IPS DF 6.9 (cell line): ENCODE data around the gene AMMECR1.

Experiments
- DNase-seq: peaks from one replicate; pipeline ENCODE4 v3.0.0-alpha.2; 2013; ENCODE audit warnings: low read depth, low spot score
- H3K27ac ChIP-seq: one replicate; pipeline ENCODE4 v1.5.1; 2013; ENCODE audit warnings: low read length, control low read depth
- H3K27me3 ChIP-seq: 2 replicates; pipeline ENCODE4 v1.6.1; 2013; ENCODE audit warnings: mild to moderate bottlenecking, low read length; ENCODE audit not compliant: control insufficient read depth, insufficient read depth
- H3K36me3 ChIP-seq: 2 replicates; pipeline ENCODE4 v1.6.1; 2013; ENCODE audit warnings: low read length; ENCODE audit not compliant: control insufficient read depth, insufficient read depth
- H3K4me1 ChIP-seq: 2 replicates; pipeline ENCODE4 v1.6.1; 2013; ENCODE audit warnings: low read length; ENCODE audit not compliant: control insufficient read depth, insufficient read depth
- H3K4me3 ChIP-seq: 2 replicates; pipeline ENCODE4 v1.5.1; 2013; ENCODE audit warnings: mild to moderate bottlenecking, low read length
- H3K9me3 ChIP-seq: 2 replicates; pipeline ENCODE4 v1.6.1; 2013; ENCODE audit warnings: low read length, inconsistent platforms; ENCODE audit not compliant: control insufficient read depth, insufficient read depth
- WGBS: extraction: QIAGEN DNeasy Blood & Tissue Kit; methylation state at CpG from one replicate; pipeline ENCODE4 v1.1.7; 2013; ENCODE audit warnings: mixed read lengths, missing lambda C conversion rate; ENCODE audit not compliant: insufficient read length, insufficient coverage; 5-methylcytosine and 5-hydroxymethylcytosine counted together

The AMMECR1 gene

DNA sequence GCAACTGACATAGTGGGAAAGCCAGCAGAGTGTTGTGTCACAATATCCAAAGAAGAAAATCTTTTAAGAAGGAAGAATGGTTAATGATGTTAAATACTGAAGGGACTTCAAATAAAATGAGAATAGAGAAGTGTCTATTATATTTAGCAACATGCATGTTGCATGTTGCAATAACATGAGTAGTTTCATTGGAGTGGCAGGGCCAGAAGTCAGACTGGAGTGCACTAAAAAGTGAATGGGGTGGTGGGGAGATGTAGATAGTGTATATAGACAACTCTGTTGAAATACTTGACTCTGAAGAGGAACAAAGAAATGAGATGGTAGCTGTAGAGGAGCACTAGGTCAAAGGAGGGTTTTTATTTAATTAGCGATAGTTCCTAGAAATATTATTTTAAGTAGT, 9.5 kb upstream of the AMMECR1 start:
- H3K36me3 ChIP-seq: no peaks in the 10 kb centered on the region
- no peaks in the 10 kb centered on the region for H3K4me1 ChIP-seq
- no peak overlapping the region for H3K27ac ChIP-seq
- no CpG with 5 or more reads among the region's 1 CpG for WGBS
- DNase-seq: no peak
- H3K4me3 ChIP-seq: no peak overlapping the region
- no peaks in the 10 kb centered on the region for H3K9me3 ChIP-seq
- H3K27me3 ChIP-seq: no peaks in the 10 kb centered on the region

DNA sequence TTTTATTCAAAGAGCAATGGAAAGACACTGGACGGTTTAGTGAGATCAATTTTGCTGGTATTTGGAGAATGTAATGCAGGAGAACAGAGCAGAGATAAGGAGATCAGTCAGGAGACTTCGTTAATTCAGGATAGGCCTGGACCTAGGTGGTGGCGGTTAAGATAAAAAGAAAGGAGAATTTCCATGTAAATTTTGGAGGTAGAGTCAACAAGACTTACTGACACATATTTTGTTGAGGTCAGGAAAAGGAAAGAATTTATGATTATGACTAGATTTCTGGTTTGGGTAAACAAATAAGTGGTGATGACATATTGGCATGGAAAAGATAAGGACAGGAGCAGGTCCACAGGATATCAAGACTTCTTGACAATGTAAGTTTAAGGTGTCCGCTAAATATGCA, 8.8 kb upstream of the AMMECR1 start:
- no CpG with 5 or more reads among the region's 4 CpGs for WGBS
- H3K36me3 ChIP-seq: no peaks in the 10 kb centered on the region
- H3K9me3 ChIP-seq: no peaks in the 10 kb centered on the region
- H3K27me3 ChIP-seq: no peaks in the 10 kb centered on the region
- no peak overlapping the region for H3K27ac ChIP-seq
- no peaks in the 10 kb centered on the region for H3K4me1 ChIP-seq
- no peak overlapping the region for H3K4me3 ChIP-seq
- no peak for DNase-seq

DNA sequence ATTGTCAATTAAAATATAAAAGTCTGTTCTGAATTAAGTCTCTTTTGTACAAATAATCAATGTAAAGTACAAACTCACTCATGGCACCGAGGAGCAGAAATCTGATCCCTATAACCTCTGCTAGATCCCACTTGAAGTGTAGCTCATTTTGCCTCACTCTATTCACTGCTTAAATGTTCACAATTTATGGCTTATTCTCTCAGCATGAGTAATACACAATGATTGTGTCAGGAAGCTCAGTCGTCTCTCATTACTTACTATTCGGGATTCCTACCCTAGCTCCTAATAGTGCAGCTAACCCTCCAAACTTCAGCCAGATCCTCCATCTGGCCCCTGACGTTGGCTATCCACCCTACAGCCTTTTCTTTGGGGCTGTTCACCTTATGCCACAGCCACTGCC, 4.7 kb upstream of the AMMECR1 start:
- H3K4me1 ChIP-seq: no peaks in the 10 kb centered on the region
- H3K36me3 ChIP-seq: no peaks in the 10 kb centered on the region
- H3K27me3 ChIP-seq: no peaks in the 10 kb centered on the region
- H3K9me3 ChIP-seq: no peaks in the 10 kb centered on the region
- DNase-seq: no peak
- no CpG with 5 or more reads among the region's 4 CpGs for WGBS
- H3K27ac ChIP-seq: no peak overlapping the region
- H3K4me3 ChIP-seq: no peak overlapping the region

DNA sequence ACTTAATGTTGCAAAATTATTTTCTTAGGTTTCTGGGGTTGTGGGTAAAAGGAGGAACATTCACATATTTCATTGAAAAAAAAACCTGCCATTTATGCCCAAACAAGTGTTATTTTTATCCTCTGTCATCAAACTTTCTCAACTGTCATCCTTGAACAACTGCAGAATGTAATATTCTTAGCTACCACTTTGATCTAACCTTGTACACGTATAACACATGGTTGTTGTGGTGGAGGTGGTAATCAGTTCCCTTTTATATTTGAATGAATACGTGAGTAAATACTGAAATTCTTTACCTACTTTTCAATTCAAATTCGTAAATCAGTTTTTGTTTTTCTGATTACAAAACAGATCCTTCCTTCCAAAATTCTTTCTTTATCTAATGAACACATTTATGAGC, 3.8 kb upstream of the AMMECR1 start:
- Histone ChIP-seq H3K4me1 (no peaks in the 10 kb centered on the region), H3K9me3 (no peaks in the 10 kb centered on the region), H3K36me3 (no peaks in the 10 kb centered on the region), H3K27me3 (no peaks in the 10 kb centered on the region), H3K4me3 (no peak overlapping the region), H3K27ac (no peak overlapping the region)
- DNase-seq: no peak
- no CpG with 5 or more reads among the region's 3 CpGs for WGBS

DNA sequence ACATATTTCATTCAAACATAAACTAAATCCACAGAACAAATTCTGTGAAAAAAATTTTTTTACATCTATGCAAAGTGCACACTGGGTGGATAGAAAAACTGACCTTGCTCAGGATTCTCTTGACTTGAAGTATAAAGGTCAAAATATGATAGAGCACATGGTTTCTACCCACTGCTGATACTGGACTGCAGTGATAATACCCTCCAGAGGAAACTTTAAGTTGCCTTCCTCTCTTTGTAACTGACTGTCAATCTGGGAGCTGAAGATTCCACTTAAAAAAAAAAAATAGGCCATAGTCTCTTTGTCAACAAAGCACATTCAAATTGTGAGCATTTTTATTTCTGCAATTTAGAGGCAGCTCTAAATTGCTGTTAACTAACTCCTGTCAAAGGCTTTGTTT, 3.2 kb upstream of the AMMECR1 start:
- Histone ChIP-seq H3K4me1 (no peaks in the 10 kb centered on the region), H3K27me3 (no peaks in the 10 kb centered on the region), H3K4me3 (no peak overlapping the region), H3K9me3 (no peaks in the 10 kb centered on the region), H3K27ac (no peak overlapping the region), H3K36me3 (no peaks in the 10 kb centered on the region)
- no peak for DNase-seq

DNA sequence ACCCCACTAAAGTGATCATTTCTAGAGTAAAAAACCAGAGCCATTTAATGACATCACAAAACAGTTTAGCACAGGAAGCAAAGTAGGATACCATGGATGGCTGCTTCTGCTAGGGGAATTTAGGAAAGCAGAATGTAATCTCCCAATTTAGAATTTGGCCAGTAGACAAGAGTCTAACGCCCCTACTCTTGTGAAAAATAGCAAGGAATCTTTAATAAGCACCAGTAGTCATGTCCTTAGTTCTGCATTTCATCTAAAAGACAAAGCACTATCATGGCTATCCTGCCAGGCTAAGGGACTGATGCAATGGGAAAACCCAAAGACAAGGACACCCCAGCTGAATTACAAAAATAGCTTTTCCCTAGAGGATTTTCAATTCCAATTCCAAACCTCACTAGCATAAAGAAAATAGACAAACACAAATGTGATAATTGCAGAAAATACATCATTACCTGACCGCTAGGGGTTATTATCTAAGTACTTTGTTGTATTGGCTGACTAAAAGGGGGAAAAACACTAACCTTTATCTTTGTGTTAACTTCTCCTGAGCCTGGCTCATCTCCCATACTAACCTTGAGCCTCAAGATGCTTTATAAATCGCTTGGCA, 2.6 kb upstream of the AMMECR1 start:
- no CpG with 5 or more reads among the region's 3 CpGs for WGBS
- no peak overlapping the region for H3K4me3 ChIP-seq
- no peak for DNase-seq

DNA sequence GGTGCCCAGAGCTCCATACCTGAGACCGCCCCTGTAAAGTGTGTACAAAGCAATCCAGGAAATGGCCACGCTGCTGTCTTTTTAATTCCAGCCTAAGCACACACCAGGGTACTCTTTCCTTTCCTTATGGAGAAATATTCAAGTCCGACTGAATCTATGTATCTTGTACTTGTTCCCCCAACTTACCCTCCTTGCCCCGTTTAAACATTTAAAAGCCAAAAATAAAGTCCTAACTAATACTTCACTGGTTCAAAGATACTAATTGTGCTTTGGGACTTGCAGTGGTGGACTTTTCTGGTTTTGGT, 731 bp upstream of the AMMECR1 start:
- Histone ChIP-seq H3K27ac (no peak overlapping the region), H3K4me1 (no peaks in the 10 kb centered on the region), H3K4me3 (peak overlapping the region; percentile 26; the same call in 1 of the 2 replicates), H3K27me3 (no peaks in the 10 kb centered on the region), H3K36me3 (no peaks in the 10 kb centered on the region), H3K9me3 (no peaks in the 10 kb centered on the region)
- no CpG with 5 or more reads among the region's 4 CpGs for WGBS
- no peak for DNase-seq

More for the DNA sequence above, 2.6 kb upstream of the AMMECR1 start:
- Histone ChIP-seq H3K36me3 (no peaks in the 10 kb centered on the region), H3K27me3 (no peaks in the 10 kb centered on the region), H3K9me3 (no peaks in the 10 kb centered on the region), H3K27ac (no peak overlapping the region), H3K4me1 (no peaks in the 10 kb centered on the region)

DNA sequence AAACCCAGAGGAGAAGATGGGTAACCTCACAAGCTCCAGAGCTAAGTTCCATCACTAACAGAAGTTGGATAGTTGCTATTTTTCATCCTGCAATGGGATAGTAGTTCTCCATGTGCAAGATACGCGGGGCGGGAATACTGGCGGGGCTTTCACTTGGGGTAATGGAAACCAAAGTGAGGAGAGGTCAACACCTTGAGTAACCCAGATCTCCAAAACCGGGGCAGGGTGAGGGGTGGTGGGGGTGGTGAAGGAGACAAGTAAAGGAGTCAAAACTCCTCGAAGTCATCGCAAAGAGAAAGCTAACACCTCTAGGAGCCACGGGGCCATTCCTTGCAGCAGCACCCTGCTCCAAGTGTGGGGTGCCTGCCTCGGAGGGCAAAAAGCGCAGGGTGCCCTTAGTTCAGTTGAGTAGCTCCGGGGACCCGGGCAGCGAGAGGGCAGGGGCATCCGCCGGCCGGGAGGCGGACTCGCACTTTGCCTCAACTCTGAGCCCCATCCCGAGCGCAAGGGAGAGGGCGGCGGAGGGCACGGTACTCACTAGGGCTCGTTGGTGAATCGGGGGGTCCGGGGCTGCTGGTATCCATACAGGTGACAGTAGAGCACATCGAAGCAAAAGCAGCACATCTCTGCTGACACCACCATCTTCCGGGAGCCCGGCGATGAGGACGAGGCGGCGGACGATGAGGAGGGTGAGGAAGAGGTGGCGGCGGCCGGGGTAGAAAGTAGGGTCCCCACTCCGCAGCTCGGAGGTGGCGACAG, 645 bp downstream of the AMMECR1 start:
- no peaks in the 10 kb centered on the region for H3K36me3 ChIP-seq
- no peaks in the 10 kb centered on the region for H3K27me3 ChIP-seq
- no peaks in the 10 kb centered on the region for H3K9me3 ChIP-seq
- WGBS: no CpG with 5 or more reads among the region's 40 CpGs
- H3K4me1 ChIP-seq: no peaks in the 10 kb centered on the region
- no peak overlapping the region for H3K27ac ChIP-seq
- H3K4me3 ChIP-seq: peak overlapping the region; percentile 91; the same call in 1 of the 2 replicates
- no peak for DNase-seq

DNA sequence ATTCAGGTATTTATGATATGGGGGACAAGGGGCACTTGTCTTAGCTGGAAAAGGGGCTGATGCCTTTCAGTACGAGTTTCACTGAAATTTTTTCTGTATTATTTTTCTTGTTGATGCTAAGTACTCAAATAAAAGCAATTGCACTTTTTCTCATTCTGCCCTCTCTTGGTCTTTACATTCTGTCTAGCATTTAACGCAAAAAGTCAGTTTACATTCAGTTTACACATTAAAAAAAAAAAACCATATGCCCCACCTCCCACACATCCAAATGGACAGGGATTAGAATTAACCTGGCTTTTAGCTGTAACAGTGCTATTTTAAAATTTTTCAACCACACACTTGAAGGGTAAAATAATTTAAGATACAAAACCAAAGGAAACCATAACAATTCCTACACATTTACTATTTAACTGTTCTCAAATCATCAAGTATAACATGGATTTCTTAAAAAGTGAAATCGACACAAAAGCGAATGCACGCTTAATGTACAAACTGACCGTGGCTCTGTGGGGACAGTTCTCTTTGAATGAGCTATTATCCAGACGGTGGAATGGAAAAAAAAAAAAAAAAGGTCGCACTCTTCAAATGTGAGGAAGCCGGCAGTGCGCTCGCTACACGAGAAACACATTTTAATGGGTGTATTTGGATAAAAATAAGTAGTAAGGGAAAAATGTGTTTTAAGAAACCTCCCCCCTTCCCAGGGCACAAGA, 1.4 kb downstream of the AMMECR1 start:
- DNase-seq: no peak
- Histone ChIP-seq H3K4me1 (no peaks in the 10 kb centered on the region), H3K27ac (no peak overlapping the region), H3K9me3 (no peaks in the 10 kb centered on the region), H3K4me3 (peak overlapping the region; percentile 91; the same call in 1 of the 2 replicates), H3K27me3 (no peaks in the 10 kb centered on the region), H3K36me3 (no peaks in the 10 kb centered on the region)
- WGBS: no CpG with 5 or more reads among the region's 12 CpGs

DNA sequence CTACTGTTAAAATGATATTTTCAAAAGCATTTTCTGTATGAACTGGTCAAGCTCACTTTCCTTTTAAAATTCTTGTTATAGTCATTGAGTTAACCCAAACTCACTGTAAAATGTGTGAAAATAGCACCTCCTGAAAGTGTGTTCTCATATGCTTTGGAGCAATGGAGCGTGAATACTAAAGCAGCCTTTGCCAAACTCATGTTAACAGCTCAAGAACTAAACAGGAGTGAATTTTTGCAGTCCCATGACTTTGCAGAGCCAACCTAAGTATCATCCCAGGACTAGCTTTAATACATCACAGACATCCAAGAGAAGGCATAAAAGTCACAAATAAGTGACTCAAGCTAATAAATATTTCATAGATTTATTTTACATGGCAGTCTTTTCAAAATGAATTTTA, 2.3 kb downstream of the AMMECR1 start:
- no peaks in the 10 kb centered on the region for H3K36me3 ChIP-seq
- no peak for DNase-seq
- H3K4me1 ChIP-seq: no peaks in the 10 kb centered on the region
- no peaks in the 10 kb centered on the region for H3K9me3 ChIP-seq
- H3K4me3 ChIP-seq: no peak overlapping the region
- WGBS: no CpG with 5 or more reads among the region's 1 CpG
- no peaks in the 10 kb centered on the region for H3K27me3 ChIP-seq
- H3K27ac ChIP-seq: no peak overlapping the region
